Measurements from ENCODE around the gene TNFRSF12A.

- no peak for TF ChIP-seq CTCF (optimal IDR thresholded peaks at IDR 0.05 in 1 of 3, IDR thresholded peaks at IDR 0.05 in 1 of 3, conservative IDR thresholded peaks at IDR 0.05 in 1 of 3; ENCODE audit: extremely low read depth in 1 of 3, insufficient read depth in 2 of 3, low read length in 3 of 3)
- TF ChIP-seq EZH2 (IDR thresholded peaks at IDR 0.05; ENCODE audit: low read length) = no peak
These were observed 30.8 kb downstream of the TNFRSF12A start for GRCh38 chr16:3051009-3051408.
